ENCODE data around the gene WDSUB1.

GRCh38 chr2:159186462-159186861 lies 100.0 kb downstream of the WDSUB1 start:
- TF ChIP-seq POLR2AphosphoS5 (IDR thresholded peaks at IDR 0.05) (no peak), POLR2A (IDR thresholded peaks at IDR 0.05) (no peak)
